ENCODE measurements around the gene SYNC.

Gene SYNC

DNA sequence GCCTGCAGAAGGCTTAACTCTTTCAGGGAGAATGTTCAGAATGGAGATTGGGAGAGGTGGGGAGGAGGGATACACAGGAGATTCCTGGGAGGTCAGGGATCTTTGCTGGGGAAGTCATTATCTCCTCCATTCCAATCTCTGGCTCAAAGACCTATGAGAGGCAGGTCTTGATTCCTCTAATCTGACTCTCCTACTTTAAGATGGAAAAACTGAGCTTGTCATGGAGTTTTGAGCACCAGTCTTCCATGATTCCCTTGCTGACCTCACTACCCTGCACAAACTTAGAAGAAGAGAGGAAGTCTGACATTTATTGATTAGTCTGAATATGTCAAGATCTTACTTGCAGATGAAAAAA is 41.5 kb upstream of the SYNC start:
- POLR2A ChIA-PET: interaction anchor here (0.8 kb wide), 2 partner anchors 11 to 28 kb away, joined by 3 read pairs; no protein-coding TSS in a partner anchor
- CTCF ChIA-PET: interaction anchor here (0.6 kb wide), 1 partner anchor 343 kb away, joined by 3 read pairs; no protein-coding TSS in a partner anchor

DNA sequence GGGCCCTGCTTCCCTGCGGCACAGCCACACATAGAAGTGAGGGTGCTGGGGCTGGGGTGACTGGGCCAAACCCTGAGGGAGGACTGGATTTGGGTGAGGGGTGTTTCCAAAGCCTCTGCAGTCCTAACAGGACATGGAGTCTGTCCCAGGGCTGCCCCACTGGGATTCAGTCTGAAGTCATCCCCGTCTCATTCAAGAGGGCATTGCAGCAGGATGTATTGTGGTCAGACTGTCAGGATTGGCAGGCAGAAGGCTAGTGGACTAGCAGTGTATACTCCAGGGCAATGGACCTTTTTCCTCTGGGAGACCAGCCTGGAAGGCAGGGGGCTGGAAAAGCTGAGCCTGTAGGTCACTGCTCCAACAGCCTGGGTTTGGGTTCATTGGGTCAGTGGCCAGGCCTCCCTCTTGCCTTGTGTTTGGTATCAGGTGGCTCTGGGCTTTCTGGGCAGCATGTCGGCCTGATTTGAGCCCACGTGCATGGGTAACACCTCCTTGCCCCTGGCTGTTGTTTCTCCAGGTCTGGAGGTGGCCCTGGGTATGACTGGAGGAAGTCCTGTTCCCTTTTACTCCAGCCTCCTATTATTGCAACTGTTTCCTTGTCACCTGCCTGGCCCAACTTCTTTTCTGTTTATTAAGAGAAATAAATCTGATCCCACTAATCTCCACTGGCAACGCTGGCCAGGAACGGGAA is 41.0 kb upstream of the SYNC start:
- CTCF ChIA-PET: interaction anchor here (1.3 kb wide), 2 partner anchors 29 to 31 kb away, joined by 3 to 9 read pairs; no protein-coding TSS in a partner anchor
- DNase-seq (ENCODE audit: extremely low spot score): no peak
- POLR2A ChIA-PET: interaction anchor here (0.8 to 1.7 kb wide), 2 partner anchors 11 to 29 kb away, joined by 3 to 5 read pairs; no protein-coding TSS in a partner anchor
- TF ChIP-seq HDGF (IDR thresholded peaks at IDR 0.05; ENCODE audit: borderline replicate concordance) (no peak), FOXK2 (IDR thresholded peaks at IDR 0.05) (no peak), SP1 (IDR thresholded peaks at IDR 0.05) (no peak), BHLHE40 (IDR thresholded peaks at IDR 0.05; ENCODE audit: borderline replicate concordance) (no peak), ARNT (IDR thresholded peaks at IDR 0.05) (no peak), ELF4 (IDR thresholded peaks at IDR 0.05) (no peak), TARDBP (IDR thresholded peaks at IDR 0.05) (no peak), SUZ12 (IDR thresholded peaks at IDR 0.05) (no peak), FOXA1 (IDR thresholded peaks at IDR 0.05) (no peak), NFRKB (IDR thresholded peaks at IDR 0.05) (no peak), FOXM1 (IDR thresholded peaks at IDR 0.05; ENCODE audit: borderline replicate concordance) (no peak), L3MBTL2 (conservative IDR thresholded peaks at IDR 0.05) (no peak), CTBP1 (IDR thresholded peaks at IDR 0.05; ENCODE audit: borderline replicate concordance) (no peak), LEF1 (IDR thresholded peaks at IDR 0.05; ENCODE audit: borderline replicate concordance) (no peak), PKNOX1 (IDR thresholded peaks at IDR 0.05) (no peak), ZNF384 (IDR thresholded peaks at IDR 0.05) (no peak)

More for the DNA sequence above, 41.5 kb upstream of the SYNC start:
- TF ChIP-seq HDGF (IDR thresholded peaks at IDR 0.05; ENCODE audit: borderline replicate concordance) (no peak), SUZ12 (IDR thresholded peaks at IDR 0.05) (no peak), CTBP1 (IDR thresholded peaks at IDR 0.05; ENCODE audit: borderline replicate concordance) (no peak), ZNF384 (IDR thresholded peaks at IDR 0.05) (no peak), L3MBTL2 (conservative IDR thresholded peaks at IDR 0.05) (no peak), NFRKB (IDR thresholded peaks at IDR 0.05) (no peak), FOXM1 (IDR thresholded peaks at IDR 0.05; ENCODE audit: borderline replicate concordance) (no peak)
- no peak for DNase-seq (ENCODE audit: extremely low spot score)

- no peak for DNase-seq (ENCODE audit: extremely low spot score)
- TF ChIP-seq SUZ12 (IDR thresholded peaks at IDR 0.05): no peak
- no peak for TF ChIP-seq TARDBP (IDR thresholded peaks at IDR 0.05)
- TF ChIP-seq HDGF (IDR thresholded peaks at IDR 0.05; ENCODE audit: borderline replicate concordance): no peak
- no peak for TF ChIP-seq ZNF384 (IDR thresholded peaks at IDR 0.05)
- no peak for TF ChIP-seq CTBP1 (IDR thresholded peaks at IDR 0.05; ENCODE audit: borderline replicate concordance)
- ChIA-PET CTCF (interaction anchor here (0.5 to 1.3 kb wide), 3 partner anchors 30 to 68 kb away, joined by 3 to 9 read pairs (median 3); no protein-coding TSS in a partner anchor), POLR2A (interaction anchor here (1.0 to 1.7 kb wide), 2 partner anchors 14 to 30 kb away, joined by 4 to 5 read pairs; no protein-coding TSS in a partner anchor)
Measured at GRCh38 chr1:32742956-32743355, 40.4 kb upstream of the SYNC start.

DNA sequence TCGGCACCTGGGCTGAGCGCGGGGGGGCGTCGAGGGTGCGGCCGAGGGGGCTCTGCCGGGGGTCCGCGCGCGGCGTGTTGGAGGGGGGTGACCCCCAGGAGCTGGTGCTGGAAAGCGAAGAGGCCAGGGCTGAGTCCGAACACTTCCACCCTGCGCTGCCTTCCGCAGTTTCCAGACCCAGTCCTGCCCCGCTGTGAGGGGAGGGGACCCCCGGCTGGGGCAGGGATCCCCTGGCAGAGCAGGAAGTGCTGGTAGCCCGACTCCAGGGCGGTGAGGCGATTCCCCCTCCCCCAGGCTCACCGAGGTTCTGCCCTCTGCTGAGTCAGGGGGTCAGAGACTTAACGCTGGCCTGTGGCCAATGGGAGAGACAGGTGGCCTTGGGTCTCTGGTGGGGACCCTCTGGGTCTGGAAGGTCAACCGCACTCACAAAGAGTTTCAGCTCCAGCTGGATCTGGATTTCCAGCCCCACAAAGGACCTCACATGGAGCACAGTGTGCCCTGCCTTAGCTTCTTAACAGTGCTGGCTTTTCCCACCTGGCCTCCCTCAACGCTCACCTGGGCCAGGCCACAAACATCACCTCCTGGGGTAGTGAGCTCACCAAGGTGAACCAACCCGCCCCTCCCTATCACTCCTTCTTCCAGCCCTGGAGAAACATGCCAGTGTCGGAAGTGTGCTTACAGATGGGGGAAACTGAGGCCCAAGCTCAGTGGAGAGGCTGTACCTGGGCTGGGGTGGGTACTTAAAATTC is 39.8 kb upstream of the SYNC start:
- POLR2A ChIA-PET: interaction anchor here (1.0 to 1.7 kb wide), 2 partner anchors 14 to 30 kb away, joined by 4 to 5 read pairs; no protein-coding TSS in a partner anchor
- DNase-seq (ENCODE audit: extremely low spot score): no peak
- TF ChIP-seq TARDBP (IDR thresholded peaks at IDR 0.05) (no peak), ARNT (IDR thresholded peaks at IDR 0.05) (no peak), FOXA1 (IDR thresholded peaks at IDR 0.05) (no peak), L3MBTL2 (conservative IDR thresholded peaks at IDR 0.05) (no peak), SP1 (IDR thresholded peaks at IDR 0.05) (no peak), BHLHE40 (IDR thresholded peaks at IDR 0.05; ENCODE audit: borderline replicate concordance) (no peak), CTBP1 (IDR thresholded peaks at IDR 0.05; ENCODE audit: borderline replicate concordance) (no peak), FOXM1 (IDR thresholded peaks at IDR 0.05; ENCODE audit: borderline replicate concordance) (no peak), ZNF384 (IDR thresholded peaks at IDR 0.05) (no peak), LEF1 (IDR thresholded peaks at IDR 0.05; ENCODE audit: borderline replicate concordance) (no peak), ELF4 (IDR thresholded peaks at IDR 0.05) (no peak), SUZ12 (IDR thresholded peaks at IDR 0.05) (no peak), HDGF (IDR thresholded peaks at IDR 0.05; ENCODE audit: borderline replicate concordance) (no peak), PKNOX1 (IDR thresholded peaks at IDR 0.05) (no peak), NFRKB (IDR thresholded peaks at IDR 0.05) (no peak), FOXK2 (IDR thresholded peaks at IDR 0.05) (no peak)
- CTCF ChIA-PET: interaction anchor here (0.5 to 1.3 kb wide), 3 partner anchors 30 to 68 kb away, joined by 3 to 9 read pairs (median 3); no protein-coding TSS in a partner anchor

DNA sequence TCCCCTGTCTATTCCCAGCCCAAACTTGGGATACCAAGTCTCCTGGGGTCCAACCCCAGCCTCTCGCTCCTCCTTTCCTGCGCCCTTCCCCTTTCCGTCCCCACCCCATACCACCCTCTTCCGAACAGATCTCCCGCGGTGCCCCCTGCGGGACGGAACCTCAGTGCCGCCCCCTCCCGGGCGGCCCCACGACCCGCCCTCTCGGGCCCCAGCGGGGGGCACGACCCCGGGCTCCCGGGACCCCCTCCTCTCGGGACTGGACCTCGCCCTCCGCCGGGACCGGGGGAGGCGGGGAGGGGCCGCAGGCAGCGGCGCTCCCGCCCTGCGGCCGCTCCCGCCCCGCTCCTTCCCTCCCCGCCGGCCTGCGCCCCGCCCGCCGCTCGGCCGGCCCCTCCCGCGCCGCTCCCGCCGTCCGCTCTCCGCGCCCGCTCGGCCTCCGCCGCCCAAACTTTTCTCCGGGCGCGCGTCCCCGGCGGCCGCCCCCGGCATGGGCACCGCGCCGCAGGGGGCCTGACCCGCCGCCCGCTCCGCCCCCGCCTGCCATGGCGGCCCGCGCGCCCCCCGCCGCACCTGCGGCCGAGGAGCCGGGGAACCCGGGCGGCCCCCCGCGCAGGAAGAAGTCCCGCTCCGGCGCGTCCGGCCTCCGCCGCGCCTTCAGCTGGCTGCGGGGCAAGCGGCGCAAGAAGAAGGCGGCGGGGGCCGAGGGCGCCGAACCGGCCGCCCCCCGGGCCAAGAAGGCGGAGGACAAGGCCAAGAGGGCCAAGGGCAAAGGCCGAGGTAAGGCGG is 39.0 kb upstream of the SYNC start:
- DNase-seq (ENCODE audit: extremely low spot score): peak; percentile 83
- POLR2A ChIA-PET: interaction anchor here (1.0 to 1.7 kb wide), 2 partner anchors 15 to 31 kb away, joined by 4 to 5 read pairs; no protein-coding TSS in a partner anchor
- TF ChIP-seq ARNT (IDR thresholded peaks at IDR 0.05) (0 out of 2 replicates have a peak, but pooled peaks have one; percentile 48), FOXM1 (IDR thresholded peaks at IDR 0.05; ENCODE audit: borderline replicate concordance) (peak; percentile 84), NFRKB (IDR thresholded peaks at IDR 0.05) (no peak), ZNF384 (IDR thresholded peaks at IDR 0.05) (no peak), BHLHE40 (IDR thresholded peaks at IDR 0.05; ENCODE audit: borderline replicate concordance) (no peak)
- CTCF ChIA-PET: interaction anchor here (1.3 kb wide), 2 partner anchors 29 to 31 kb away, joined by 3 to 9 read pairs; no protein-coding TSS in a partner anchor

Measured in HEK293T (cell line).